GM20431 (cell line): ENCODE data around the gene GRK2.

Experiments used
- in situ Hi-C: fragments of 300-500 bp; cut with MseI, MboI; formaldehyde crosslinking; loops from one replicate; pipeline ENCODE4 v1.15.0; 2020; ENCODE audit warnings: low sequenced_read_pairs; ENCODE audit not compliant: unreplicated experiment

GRK2 gene

DNA sequence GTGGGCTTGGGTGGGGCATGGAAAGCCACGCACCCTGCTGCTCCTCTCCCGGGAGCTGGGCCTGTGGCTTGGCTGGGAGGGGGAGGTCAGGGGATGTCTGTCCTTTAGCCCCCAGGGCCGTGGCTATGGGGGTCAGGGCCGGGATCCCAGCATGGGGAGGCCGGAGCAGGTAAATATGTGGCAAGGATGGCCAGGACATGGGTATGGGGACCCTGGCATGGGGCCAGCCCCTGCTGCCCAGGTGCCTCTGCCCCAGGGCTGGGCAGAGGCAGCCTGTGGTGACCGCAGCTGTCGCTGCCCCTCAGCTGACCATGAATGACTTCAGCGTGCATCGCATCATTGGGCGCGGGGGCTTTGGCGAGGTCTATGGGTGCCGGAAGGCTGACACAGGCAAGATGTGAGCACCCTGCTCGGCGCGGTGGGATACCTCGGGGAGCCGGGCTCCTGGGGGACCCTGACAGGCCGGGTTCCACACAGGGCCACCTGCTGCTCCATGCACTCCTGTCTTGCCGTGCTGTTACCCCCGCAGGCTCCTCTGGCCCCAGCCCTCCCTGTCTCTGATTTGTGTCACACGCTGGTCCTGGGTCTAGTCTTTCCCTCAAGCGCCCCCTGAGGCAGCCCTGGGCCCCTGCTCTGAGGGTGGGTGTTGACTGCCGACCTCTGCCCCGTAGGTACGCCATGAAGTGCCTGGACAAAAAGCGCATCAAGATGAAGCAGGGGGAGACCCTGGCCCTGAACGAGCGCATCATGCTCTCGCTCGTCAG lies 14.7 kb downstream of the GRK2 start:
- in situ Hi-C loops = no loop called here

DNA sequence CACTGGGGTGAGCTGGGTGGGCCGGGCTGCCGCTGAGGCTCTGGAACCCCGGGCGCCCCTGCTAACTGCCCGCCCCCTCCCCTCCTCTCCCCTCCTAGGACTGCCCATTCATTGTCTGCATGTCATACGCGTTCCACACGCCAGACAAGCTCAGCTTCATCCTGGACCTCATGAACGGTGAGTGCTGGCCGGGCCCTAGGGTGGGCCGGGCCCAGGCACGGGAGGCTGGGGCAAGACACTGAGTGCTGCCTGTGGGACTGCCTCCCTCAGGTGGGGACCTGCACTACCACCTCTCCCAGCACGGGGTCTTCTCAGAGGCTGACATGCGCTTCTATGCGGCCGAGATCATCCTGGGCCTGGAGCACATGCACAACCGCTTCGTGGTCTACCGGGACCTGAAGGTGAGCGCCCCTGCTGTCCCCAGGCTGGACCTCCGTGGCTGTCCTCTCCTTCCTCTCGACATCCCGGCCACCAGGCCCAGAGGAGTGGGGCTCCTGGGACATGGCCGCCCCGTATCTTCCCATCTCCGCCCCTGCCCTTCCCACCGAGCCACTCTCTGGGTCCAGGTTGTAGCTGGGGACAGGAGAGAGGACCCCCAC lies 15.4 kb downstream of the GRK2 start:
- in situ Hi-C loops = no loop called here

DNA sequence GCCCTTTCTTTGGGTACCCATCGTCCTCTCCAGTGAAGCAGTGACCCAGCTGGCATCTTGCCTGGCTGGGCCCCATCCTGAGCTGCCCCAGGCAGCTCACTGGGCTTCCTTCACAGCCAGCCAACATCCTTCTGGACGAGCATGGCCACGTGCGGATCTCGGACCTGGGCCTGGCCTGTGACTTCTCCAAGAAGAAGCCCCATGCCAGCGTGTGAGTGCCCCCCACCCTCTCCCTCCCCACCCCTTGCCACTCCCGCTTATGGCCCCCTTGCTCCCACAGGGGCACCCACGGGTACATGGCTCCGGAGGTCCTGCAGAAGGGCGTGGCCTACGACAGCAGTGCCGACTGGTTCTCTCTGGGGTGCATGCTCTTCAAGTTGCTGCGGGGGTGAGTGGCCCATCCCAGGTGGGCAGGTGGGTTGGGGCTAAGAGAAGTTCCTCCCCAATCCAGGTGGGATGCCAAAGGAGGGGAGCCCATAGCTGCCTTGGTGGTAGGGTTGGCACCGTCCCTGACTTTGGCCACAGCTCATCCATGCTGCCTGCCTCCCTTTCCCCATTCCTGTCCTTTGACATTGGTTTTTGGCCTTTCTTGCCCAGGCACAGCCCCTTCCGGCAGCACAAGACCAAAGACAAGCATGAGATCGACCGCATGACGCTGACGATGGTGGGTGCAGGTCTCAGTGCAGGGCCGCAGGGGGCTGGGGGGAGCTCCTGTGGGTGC lies 16.0 kb downstream of the GRK2 start:
- in situ Hi-C loops = no loop called here

DNA sequence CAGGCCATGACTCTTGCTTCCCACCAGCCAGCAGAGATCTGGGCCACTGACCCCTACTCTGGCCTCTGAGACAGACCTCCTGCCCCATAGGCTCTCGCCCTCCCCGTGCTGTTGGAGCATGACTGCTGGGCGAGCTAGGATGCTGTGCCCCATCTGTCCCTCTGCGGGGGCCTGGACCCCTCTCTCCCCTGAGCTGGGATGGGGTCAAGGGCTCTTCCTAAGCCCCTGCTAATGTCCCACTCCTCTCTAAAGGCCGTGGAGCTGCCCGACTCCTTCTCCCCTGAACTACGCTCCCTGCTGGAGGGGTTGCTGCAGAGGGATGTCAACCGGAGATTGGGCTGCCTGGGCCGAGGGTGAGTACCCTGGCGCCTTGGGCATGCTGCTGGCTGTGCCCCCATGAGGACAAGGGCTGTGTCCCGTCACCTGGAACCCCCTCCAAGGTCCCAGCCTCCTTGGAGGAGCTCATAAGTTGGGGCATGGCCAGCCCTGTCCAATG lies 16.7 kb downstream of the GRK2 start:
- in situ Hi-C loops = no loop called here

DNA sequence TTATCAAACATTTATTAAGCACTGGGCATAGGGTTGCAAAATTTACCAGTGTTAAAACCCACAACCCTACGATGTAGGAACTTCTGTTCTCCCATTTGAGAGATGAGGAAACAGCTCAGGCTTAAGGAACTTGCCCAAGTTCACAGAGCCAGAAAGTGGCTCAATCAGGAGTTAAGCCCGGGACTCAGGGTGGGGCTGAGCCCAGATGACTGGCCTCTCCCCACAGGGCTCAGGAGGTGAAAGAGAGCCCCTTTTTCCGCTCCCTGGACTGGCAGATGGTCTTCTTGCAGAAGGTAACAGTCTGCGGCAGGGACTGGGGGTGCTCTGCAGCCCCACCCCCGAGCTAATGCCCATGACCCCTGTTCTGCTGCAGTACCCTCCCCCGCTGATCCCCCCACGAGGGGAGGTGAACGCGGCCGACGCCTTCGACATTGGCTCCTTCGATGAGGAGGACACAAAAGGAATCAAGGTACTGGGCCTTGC lies 17.2 kb downstream of the GRK2 start:
- in situ Hi-C loops = no loop called here

DNA sequence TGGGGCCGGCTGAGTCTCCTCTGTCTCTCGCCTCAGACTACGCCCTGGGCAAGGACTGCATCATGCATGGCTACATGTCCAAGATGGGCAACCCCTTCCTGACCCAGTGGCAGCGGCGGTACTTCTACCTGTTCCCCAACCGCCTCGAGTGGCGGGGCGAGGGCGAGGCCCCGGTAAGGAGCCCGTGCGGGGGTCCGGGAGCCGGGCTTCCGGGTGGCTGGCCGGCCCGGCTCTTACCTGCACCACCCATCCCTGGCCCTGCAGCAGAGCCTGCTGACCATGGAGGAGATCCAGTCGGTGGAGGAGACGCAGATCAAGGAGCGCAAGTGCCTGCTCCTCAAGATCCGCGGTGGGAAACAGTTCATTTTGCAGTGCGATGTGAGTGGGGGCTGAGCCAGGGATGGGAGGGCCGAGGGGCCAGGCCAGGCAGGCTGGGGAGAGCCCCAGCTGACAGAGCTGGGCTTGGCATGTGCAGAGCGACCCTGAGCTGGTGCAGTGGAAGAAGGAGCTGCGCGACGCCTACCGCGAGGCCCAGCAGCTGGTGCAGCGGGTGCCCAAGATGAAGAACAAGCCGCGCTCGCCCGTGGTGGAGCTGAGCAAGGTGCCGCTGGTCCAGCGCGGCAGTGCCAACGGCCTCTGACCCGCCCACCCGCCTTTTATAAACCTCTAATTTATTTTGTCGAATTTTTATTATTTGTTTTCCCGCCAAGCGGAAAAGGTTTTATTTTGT lies 18.7 kb downstream of the GRK2 start:
- in situ Hi-C loops = no loop called here

DNA sequence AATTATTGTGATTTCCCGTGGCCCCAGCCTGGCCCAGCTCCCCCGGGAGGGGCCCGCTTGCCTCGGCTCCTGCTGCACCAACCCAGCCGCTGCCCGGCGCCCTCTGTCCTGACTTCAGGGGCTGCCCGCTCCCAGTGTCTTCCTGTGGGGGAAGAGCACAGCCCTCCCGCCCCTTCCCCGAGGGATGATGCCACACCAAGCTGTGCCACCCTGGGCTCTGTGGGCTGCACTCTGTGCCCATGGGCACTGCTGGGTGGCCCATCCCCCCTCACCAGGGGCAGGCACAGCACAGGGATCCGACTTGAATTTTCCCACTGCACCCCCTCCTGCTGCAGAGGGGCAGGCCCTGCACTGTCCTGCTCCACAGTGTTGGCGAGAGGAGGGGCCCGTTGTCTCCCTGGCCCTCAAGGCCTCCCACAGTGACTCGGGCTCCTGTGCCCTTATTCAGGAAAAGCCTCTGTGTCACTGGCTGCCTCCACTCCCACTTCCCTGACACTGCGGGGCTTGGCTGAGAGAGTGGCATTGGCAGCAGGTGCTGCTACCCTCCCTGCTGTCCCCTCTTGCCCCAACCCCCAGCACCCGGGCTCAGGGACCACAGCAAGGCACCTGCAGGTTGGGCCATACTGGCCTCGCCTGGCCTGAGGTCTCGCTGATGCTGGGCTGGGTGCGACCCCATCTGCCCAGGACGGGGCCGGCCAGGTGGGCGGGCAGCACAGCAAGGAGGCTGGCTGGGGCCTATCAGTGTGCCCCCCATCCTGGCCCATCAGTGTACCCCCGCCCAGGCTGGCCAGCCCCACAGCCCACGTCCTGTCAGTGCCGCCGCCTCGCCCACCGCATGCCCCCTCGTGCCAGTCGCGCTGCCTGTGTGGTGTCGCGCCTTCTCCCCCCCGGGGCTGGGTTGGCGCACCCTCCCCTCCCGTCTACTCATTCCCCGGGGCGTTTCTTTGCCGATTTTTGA lies 19.5 kb downstream of the GRK2 start:
- in situ Hi-C loops = no loop called here

DNA sequence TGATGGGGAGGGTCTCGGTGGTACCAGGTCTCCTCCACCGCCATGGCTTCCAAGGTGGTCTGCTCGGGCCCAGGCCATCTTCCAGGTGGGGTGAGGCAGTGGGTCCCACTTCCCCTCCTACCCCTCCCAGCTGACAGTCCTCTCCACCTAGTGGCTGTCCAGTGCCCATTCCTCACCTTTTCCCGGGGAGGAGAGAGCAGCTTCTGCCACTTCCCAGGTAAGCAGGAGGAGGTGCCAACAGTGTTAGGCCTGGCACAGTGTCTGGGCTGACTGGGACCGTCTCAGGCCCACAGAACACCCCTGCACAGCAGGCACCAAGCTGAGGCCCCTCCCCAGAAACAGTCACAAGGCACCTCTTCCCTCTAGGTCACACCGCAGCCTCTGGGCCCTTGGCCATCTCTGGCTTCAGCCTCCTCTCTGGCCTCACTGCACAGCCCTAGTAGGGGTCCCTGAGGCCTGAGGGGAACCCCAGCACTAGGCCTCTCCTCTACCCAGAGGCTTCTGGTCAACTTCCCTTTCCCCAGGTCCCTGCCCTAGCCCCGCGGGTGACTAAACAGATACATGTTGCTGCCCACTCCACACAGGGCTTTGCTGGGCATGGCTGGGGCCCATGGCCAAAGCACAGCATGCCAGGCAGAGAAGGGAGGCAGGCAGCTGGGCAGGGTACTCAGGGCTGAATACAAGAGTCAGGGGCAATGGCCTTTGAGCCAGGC lies 20.5 kb downstream of the GRK2 start:
- in situ Hi-C loops = no loop called here

DNA sequence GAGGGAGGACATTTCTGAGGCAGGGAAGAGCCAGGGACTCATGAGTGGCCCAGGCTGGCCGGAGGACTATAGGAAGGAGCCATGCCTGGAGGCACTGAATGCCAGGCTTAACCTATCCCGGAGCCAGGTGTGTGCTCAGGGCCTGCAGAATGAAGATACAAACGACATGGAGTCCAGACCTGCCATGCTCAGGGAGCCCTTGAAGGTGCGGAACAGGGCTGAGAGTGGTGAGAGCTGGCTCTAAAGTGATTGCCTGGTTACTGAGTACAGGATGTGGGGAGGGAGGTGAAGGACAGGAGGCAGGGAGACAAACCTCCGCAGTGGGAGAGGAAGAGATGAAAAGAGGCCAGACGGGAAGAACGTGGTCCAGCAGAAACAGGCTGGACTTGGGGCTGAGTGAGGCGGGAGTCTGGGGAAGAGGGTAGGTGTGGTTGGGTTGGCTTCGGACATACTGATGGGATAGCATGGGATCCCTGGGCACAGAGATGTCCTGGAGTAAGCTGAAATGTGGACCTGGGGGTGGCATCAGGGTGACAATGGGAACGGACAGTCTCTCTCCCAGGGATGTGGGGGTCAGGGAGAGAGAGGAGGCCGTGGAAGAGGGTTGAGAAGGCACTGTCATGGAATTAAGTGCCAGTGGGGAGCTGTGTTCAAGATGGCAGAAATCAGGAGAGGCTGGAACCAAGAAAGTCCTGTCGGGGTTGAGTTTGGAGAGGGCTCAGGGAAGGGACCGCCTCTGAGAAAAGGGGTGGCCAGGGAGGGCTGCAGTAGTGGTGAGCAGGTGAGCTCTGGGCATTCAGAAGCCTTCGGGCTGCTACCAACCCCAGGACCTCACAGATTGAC lies 21.3 kb downstream of the GRK2 start:
- in situ Hi-C loops = no loop called here

DNA sequence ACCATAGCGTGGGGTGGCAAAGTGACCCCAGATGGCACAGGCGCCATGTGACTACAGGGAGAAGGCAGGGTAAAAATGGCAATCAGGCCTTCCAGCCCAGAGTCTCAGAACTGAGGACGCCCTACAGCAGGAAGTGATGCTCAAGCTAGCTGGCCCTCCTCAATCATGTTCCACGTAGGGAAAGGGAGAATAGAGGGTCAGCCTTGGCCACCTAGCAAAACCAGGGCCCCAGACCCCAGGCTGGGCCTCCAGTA lies 21.9 kb downstream of the GRK2 start:
- in situ Hi-C loops = no loop called here

DNA sequence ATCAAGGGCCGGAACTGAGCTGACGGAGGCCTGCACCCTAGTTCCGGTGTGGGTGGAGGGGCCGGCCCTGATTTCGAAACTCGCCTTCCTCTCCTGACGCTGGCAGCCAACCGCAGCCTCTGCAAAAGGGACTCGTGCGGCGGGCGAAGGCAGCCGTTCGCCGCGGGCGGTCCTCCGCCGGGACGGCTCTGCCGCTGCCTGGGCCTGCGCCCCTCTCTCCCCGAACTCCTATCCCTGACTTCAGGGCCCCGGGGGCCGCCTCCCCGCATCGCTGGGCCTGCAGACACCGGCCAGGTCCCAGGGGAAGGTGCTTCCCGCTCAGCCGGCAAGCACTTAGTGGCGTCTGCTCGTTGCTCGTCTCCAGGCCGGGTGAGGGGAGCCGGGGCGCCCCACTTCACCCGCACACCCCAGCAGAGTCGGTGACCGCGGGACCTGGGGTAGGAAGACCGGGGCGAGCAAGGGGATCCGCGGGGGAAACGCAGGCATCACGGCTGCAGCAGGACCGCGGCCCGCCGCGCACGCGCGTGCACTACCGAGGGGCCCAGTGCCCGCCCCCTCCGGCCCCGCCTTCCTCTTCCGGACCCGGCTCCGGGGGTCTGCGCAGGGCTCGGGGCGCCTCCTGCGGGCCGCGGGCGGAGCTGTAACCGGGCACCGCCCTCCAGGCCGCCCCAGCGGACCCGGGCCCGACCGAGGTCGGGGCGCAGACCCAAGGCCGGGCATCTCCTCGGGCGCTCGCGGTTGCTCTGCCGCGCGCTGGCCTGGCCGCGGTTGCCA lies 22.4 kb downstream of the GRK2 start:
- in situ Hi-C loops = no loop called here

DNA sequence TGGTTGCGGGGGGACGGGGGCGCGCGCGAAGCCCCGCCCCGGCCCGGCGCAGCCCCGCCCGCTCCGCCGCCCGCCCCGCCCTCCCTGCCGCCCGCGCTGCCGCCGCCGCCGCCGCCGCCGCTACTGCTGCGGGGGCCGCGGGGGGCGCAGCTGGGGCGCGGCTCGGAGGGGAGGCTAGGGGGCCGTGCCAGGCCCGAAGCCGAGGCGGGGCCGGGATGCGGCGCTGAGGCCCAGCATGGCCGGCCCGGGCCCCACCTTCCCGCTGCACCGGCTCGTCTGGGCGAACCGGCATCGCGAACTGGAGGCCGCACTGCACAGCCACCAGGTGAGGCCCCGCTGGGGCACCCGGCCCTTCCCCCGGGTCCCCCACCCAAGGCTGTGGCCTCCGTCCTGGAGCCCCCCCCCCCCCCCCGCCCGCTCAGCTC lies 23.0 kb downstream of the GRK2 start, which contains the start of gene ANKRD13D:
ANKRD13D (plus strand) TSS at position 78 of the 425 bp plus-strand sequence; CDS start at position 236, 158 bp downstream.
- in situ Hi-C loops = no loop called here

DNA sequence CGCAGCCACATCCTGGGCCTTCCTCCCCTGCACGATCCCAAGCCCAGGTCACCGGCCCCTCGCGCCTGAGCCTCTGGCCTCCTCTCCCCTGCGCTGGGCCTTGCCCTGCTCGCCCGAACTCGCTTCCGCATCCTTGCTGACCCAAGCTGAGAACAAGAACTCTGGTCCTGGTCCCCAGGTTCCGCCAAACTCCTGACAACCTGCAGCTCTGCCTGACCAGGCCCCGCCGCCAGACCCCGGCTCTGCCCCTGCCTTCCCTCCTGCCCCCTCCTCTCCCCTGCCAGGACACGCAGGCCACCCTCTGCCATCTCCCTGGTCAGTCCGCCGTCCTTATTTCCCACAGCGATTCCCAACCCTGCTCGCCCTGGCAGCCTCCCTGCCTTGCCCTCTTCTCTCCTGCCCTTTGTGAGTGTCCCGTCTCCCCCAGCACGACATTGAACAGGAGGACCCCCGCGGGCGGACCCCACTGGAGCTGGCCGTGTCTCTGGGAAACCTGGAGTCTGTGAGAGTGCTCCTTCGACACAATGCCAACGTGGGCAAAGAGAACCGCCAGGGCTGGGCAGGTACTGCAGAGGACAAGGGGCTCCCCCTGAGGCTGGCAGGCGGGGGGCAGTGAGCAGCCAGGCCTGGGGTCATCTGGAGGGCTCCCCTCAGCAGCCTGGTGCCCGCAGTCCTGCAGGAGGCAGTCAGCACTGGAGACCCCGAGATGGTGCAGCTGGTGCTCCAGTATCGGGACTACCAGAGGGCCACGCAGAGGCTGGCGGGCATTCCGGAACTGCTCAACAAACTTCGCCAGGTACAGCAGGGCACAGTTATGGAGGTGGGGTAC lies 23.6 kb downstream of the GRK2 start:
- in situ Hi-C loops = no loop called here

DNA sequence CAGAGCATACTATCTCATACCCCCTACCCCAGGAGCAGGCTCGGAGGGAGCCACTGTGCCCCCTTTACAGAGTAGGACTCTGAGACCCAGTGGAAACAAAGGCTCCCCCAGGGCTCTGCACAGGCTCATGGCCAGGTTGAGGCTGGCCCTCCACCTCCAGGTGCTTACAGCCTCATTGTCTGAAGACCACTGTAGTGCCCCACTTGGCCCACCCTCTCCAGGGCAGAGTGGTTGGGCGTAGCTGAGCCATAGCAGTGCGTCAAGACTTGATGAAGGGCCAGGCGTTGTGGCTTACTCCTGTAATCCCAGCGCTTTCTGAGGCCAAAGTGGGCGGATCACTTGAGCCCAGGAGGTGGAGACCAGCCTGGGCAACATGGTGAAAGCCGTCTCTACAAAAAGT lies 24.5 kb downstream of the GRK2 start:
- in situ Hi-C loops = no loop called here

DNA sequence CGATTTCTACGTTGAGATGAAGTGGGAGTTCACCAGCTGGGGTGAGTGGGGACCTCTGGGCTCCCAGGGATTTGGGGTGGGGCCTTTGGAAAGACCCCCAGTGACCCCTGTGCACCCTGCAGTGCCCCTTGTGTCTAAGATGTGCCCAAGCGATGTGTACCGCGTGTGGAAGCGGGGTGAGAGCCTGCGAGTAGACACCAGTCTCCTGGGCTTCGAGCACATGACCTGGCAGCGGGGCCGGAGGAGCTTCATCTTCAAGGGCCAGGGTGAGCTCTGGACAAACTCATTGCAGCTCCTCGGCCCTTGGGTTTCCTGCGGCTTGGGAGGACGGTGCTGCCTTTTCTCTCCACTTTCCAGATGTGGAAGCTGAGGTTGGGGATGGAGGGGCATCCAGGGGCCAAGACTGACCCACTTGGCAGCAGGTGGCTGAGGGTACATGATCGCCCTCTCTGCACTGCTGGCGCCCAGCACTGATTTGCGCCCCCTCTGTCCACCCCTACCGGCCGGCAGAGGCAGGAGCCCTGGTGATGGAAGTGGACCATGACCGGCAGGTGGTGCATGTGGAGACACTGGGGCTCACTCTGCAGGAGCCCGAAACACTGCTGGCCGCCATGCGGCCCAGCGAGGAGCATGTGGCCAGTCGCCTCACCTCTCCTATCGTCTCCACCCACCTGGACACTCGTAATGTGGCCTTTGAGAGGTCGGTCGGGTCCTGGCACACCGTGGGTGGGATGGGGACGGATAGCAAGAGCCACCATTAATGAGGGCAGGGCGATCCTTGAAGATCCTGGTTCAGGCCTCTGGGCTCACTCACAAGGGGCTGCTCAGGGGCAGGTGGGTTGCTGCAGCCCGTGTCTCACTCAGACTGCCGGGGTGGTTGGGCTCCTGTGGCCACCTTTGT lies 25.5 kb downstream of the GRK2 start:
- in situ Hi-C loops = no loop called here
